Endothelial cell (in vitro differentiated cells): ENCODE data around the gene CFL2. TPM values are rescaled to one million over a fixed set of nuclear protein-coding genes. Genes with fewer than 3 reads are reported as not detected.

Source experiments
- DNase-seq: peaks from one replicate; pipeline ENCODE4 v3.0.0; 2021; ENCODE audit warnings: low spot score
- H3K27ac Mint-ChIP-seq: one replicate; pipeline ENCODE4 v1.8.0; 2021; ENCODE audit warnings: mixed read lengths, inconsistent platforms; ENCODE audit not compliant: unreplicated experiment
- H3K27me3 Mint-ChIP-seq: one replicate; pipeline ENCODE4 v1.8.0; 2021; ENCODE audit warnings: mild to moderate bottlenecking, moderate library complexity, mixed read lengths, inconsistent platforms; ENCODE audit not compliant: unreplicated experiment
- H3K36me3 Mint-ChIP-seq: one replicate; pipeline ENCODE4 v1.8.0; 2021; ENCODE audit warnings: mild to moderate bottlenecking, low read depth, mixed read lengths, inconsistent platforms; ENCODE audit not compliant: unreplicated experiment
- H3K4me1 Mint-ChIP-seq: one replicate; pipeline ENCODE4 v1.8.0; 2021; ENCODE audit warnings: mild to moderate bottlenecking, mixed read lengths, inconsistent platforms; ENCODE audit not compliant: unreplicated experiment
- H3K4me3 Mint-ChIP-seq: one replicate; pipeline ENCODE4 v1.8.0; 2021; ENCODE audit warnings: mild to moderate bottlenecking, mixed read lengths, inconsistent platforms; ENCODE audit not compliant: unreplicated experiment
- H3K9me3 Mint-ChIP-seq: one replicate; pipeline ENCODE4 v1.8.0; 2021; ENCODE audit warnings: mixed read lengths, inconsistent platforms; ENCODE audit not compliant: unreplicated experiment
- CTCF ChIP-seq: fragments of 200-600 bp; sonication (generic); IDR thresholded peaks from one replicate; pipeline ENCODE4 v1.5.0; 2021; ENCODE audit warnings: antibody characterized with exemption; ENCODE audit not compliant: unreplicated experiment
- total RNA-seq: library from RNA; stranded (reverse); fragmentation: NEBNext Ultra II Directional; extraction: Animal tissue kit (Norgen Biotek cat#: 25700); gene quantifications from one replicate; pipeline ENCODE4 v1.2.1, GENCODE V29; 2021; ENCODE audit not compliant: unreplicated experiment

Gene CFL2
- total RNA-seq, 1 donor from 2014 or later: 27.8 TPM

GRCh38 chr14:34711169-34711568 lies 3.2 kb downstream of the CFL2 start:
- peaks cover 4% of the 10 kb centered on the region for H3K27me3 Mint-ChIP-seq
- no peaks in the 10 kb centered on the region for H3K36me3 Mint-ChIP-seq
- no peak overlapping the region for H3K27ac Mint-ChIP-seq
- H3K4me1 Mint-ChIP-seq: peaks cover 9% of the 10 kb centered on the region
- DNase-seq: no peak
- no peak overlapping the region for H3K4me3 Mint-ChIP-seq
- no peaks in the 10 kb centered on the region for H3K9me3 Mint-ChIP-seq
- no peak for TF ChIP-seq CTCF

GRCh38 chr14:34710744-34711143 lies 3.6 kb downstream of the CFL2 start:
- TF ChIP-seq CTCF: no peak
- Mint-ChIP-seq H3K4me1 (peaks cover 9% of the 10 kb centered on the region), H3K27ac (no peak overlapping the region), H3K9me3 (no peaks in the 10 kb centered on the region), H3K27me3 (peaks cover 4% of the 10 kb centered on the region), H3K36me3 (no peaks in the 10 kb centered on the region), H3K4me3 (no peak overlapping the region)
- no peak for DNase-seq

- Mint-ChIP-seq H3K27me3 (peaks cover 2% of the 10 kb centered on the region), H3K27ac (no peak overlapping the region), H3K36me3 (no peaks in the 10 kb centered on the region), H3K9me3 (no peaks in the 10 kb centered on the region), H3K4me1 (peaks cover 9% of the 10 kb centered on the region), H3K4me3 (no peak overlapping the region)
- DNase-seq: no peak
- TF ChIP-seq CTCF: no peak
Observed at GRCh38 chr14:34710006-34710405, 4.4 kb downstream of the CFL2 start.

GRCh38 chr14:34707722-34708121 lies 6.7 kb downstream of the CFL2 start:
- Mint-ChIP-seq H3K9me3 (no peaks in the 10 kb centered on the region), H3K4me3 (no peak overlapping the region), H3K27me3 (no peaks in the 10 kb centered on the region), H3K36me3 (no peaks in the 10 kb centered on the region), H3K27ac (no peak overlapping the region), H3K4me1 (no peaks in the 10 kb centered on the region)
- TF ChIP-seq CTCF: no peak
- DNase-seq: no peak

- Mint-ChIP-seq H3K36me3 (no peaks in the 10 kb centered on the region), H3K27me3 (no peaks in the 10 kb centered on the region), H3K9me3 (no peaks in the 10 kb centered on the region), H3K4me1 (no peaks in the 10 kb centered on the region), H3K27ac (no peak overlapping the region), H3K4me3 (no peak overlapping the region)
- no peak for TF ChIP-seq CTCF
- no peak for DNase-seq
Observed at GRCh38 chr14:34701808-34702207, 12.6 kb downstream of the CFL2 start.
